Karpas-422 (cell line): ENCODE data around the gene CRACDL. TPM values are rescaled to one million over a fixed set of nuclear protein-coding genes. Genes with fewer than 3 reads are reported as not detected.

Experiments
- DNase-seq: peaks from one replicate; pipeline ENCODE4 v3.0.0-alpha.2; 2015
- H2AFZ ChIP-seq: fragments of 200-600 bp; sonication (generic); 2 replicates; pipeline ENCODE4 v1.6.1; 2014; ENCODE audit warnings: antibody characterized with exemption, low read length, mixed read lengths
- H3K27ac ChIP-seq: fragments of 200-600 bp; sonication (generic); 2 replicates; pipeline ENCODE4 v1.5.1; 2014; ENCODE audit warnings: mild to moderate bottlenecking, low read length, moderate library complexity
- H3K27me3 ChIP-seq: fragments of 200-600 bp; sonication (generic); 2 replicates; pipeline ENCODE4 v1.6.1; 2014; ENCODE audit warnings: low read length, mixed read lengths
- H3K36me3 ChIP-seq: fragments of 200-600 bp; sonication (generic); 2 replicates; pipeline ENCODE4 v1.6.1; 2014; ENCODE audit warnings: low read length, mixed read lengths; ENCODE audit not compliant: insufficient read depth
- H3K4me1 ChIP-seq: fragments of 200-600 bp; sonication (generic); 2 replicates; pipeline ENCODE4 v1.6.1; 2014; ENCODE audit warnings: mild to moderate bottlenecking, low read length, mixed read lengths
- H3K4me2 ChIP-seq: fragments of 200-600 bp; sonication (generic); 2 replicates; pipeline ENCODE4 v1.6.1; 2014; ENCODE audit warnings: low read length, low read depth, mild to moderate bottlenecking; ENCODE audit not compliant: poor library complexity, severe bottlenecking
- H3K4me3 ChIP-seq: fragments of 200-600 bp; sonication (generic); 2 replicates; pipeline ENCODE4 v1.5.1; 2014; ENCODE audit warnings: mild to moderate bottlenecking, antibody characterized with exemption, low read length, mixed read lengths
- H3K79me2 ChIP-seq: fragments of 200-600 bp; sonication (generic); 2 replicates; pipeline ENCODE4 v1.6.1; 2014; ENCODE audit warnings: mild to moderate bottlenecking, low read length, mixed read lengths
- H3K9ac ChIP-seq: fragments of 200-600 bp; sonication (generic); 2 replicates; pipeline ENCODE4 v1.6.0; 2014; ENCODE audit warnings: low read length
- H3K9me2 ChIP-seq: fragments of 200-600 bp; sonication (generic), shearing (Covaris generic); replicated peaks from 2 replicates; pipeline ENCODE4 v1.6.0; 2014; ENCODE audit warnings: mild to moderate bottlenecking, low read length, moderate library complexity; ENCODE audit not compliant: insufficient read depth
- H3K9me3 ChIP-seq: fragments of 300-700, 200-600 bp; sonication (generic); 2 replicates; pipeline ENCODE4 v1.6.1; 2014; ENCODE audit warnings: low read length, mixed read lengths
- H4K20me1 ChIP-seq: fragments of 200-600 bp; sonication (generic); 2 replicates; pipeline ENCODE4 v1.6.1; 2014; ENCODE audit warnings: mild to moderate bottlenecking, antibody characterized with exemption, low read length, low read depth; ENCODE audit not compliant: insufficient read depth
- total RNA-seq: library from RNA; depleted of rRNA; stranded (reverse); fragments of >200 nt; shearing (Covaris generic); gene quantifications from 2 replicates; pipeline ENCODE4 v1.2.3, GENCODE V29; 2014; ENCODE audit warnings: low replicate concordance

The CRACDL gene
- total RNA-seq, 1 experiment from 2014 or later, result 1.0 TPM

- Histone ChIP-seq H3K27me3 (no peaks in the 10 kb centered on the region), H4K20me1 (no peaks in the 10 kb centered on the region), H3K9me2 (no peaks in the 10 kb centered on the region), H2AFZ (no peak overlapping the region), H3K4me2 (no peak overlapping the region), H3K4me3 (no peak overlapping the region), H3K36me3 (no peaks in the 10 kb centered on the region), H3K9me3 (no peaks in the 10 kb centered on the region), H3K4me1 (peaks cover 10% of the 10 kb centered on the region), H3K79me2 (no peaks in the 10 kb centered on the region), H3K9ac (no peak overlapping the region), H3K27ac (no peak overlapping the region)
- DNase-seq, result no peak
Measured at GRCh38 chr2:98944775-98945174, 8.8 kb upstream of the CRACDL start.

GRCh38 chr2:98940102-98940501, 4.1 kb upstream of the CRACDL start:
- Histone ChIP-seq H3K9me3 (no peaks in the 10 kb centered on the region), H3K4me3 (no peak overlapping the region), H3K9me2 (no peaks in the 10 kb centered on the region), H3K79me2 (no peaks in the 10 kb centered on the region), H3K27ac (no peak overlapping the region), H2AFZ (no peak overlapping the region), H3K36me3 (no peaks in the 10 kb centered on the region), H3K27me3 (no peaks in the 10 kb centered on the region), H3K4me2 (no peak overlapping the region), H4K20me1 (no peaks in the 10 kb centered on the region), H3K4me1 (no peaks in the 10 kb centered on the region), H3K9ac (no peak overlapping the region)
- DNase-seq, result no peak

- Histone ChIP-seq H3K27ac (no peak overlapping the region), H4K20me1 (no peaks in the 10 kb centered on the region), H3K9ac (no peak overlapping the region), H3K4me2 (no peak overlapping the region), H3K79me2 (no peaks in the 10 kb centered on the region), H3K27me3 (no peaks in the 10 kb centered on the region), H3K9me2 (no peaks in the 10 kb centered on the region), H3K4me3 (no peak overlapping the region), H3K36me3 (no peaks in the 10 kb centered on the region), H2AFZ (no peak overlapping the region), H3K9me3 (no peaks in the 10 kb centered on the region), H3K4me1 (no peaks in the 10 kb centered on the region)
- DNase-seq, result no peak
Measured at GRCh38 chr2:98937906-98938305, 1.9 kb upstream of the CRACDL start.

- H3K4me3 ChIP-seq, result no peak overlapping the region
- H3K9ac ChIP-seq, result no peak overlapping the region
Measured at GRCh38 chr2:98936353-98937351, 627 bp upstream of the CRACDL start.

GRCh38 chr2:98935111-98935770, 784 bp downstream of the CRACDL start:
- DNase-seq, result no peak
- H3K9me3 ChIP-seq, result no peaks in the 10 kb centered on the region
- H4K20me1 ChIP-seq, result no peaks in the 10 kb centered on the region
- H3K27ac ChIP-seq, result no peak overlapping the region
- no peaks in the 10 kb centered on the region for H3K9me2 ChIP-seq
- H3K4me3 ChIP-seq, result no peak overlapping the region
- H3K4me1 ChIP-seq, result no peaks in the 10 kb centered on the region
- H3K36me3 ChIP-seq, result no peaks in the 10 kb centered on the region
- H3K79me2 ChIP-seq, result no peaks in the 10 kb centered on the region
- H2AFZ ChIP-seq, result no peak overlapping the region
- H3K27me3 ChIP-seq, result no peaks in the 10 kb centered on the region
- no peak overlapping the region for H3K4me2 ChIP-seq
- H3K9ac ChIP-seq, result no peak overlapping the region

More at GRCh38 chr2:98936353-98937351, 627 bp upstream of the CRACDL start:
- no peaks in the 10 kb centered on the region for H3K36me3 ChIP-seq
- no peak overlapping the region for H3K27ac ChIP-seq
- H4K20me1 ChIP-seq, result no peaks in the 10 kb centered on the region
- H3K4me2 ChIP-seq, result no peak overlapping the region
- no peaks in the 10 kb centered on the region for H3K9me2 ChIP-seq
- no peak for DNase-seq
- H3K27me3 ChIP-seq, result no peaks in the 10 kb centered on the region
- no peaks in the 10 kb centered on the region for H3K4me1 ChIP-seq
- H3K79me2 ChIP-seq, result no peaks in the 10 kb centered on the region
- H2AFZ ChIP-seq, result no peak overlapping the region
- no peaks in the 10 kb centered on the region for H3K9me3 ChIP-seq

GRCh38 chr2:98932778-98933343, 3.2 kb downstream of the CRACDL start:
- H3K4me3 ChIP-seq, result no peak overlapping the region
- H4K20me1 ChIP-seq, result no peaks in the 10 kb centered on the region
- no peak overlapping the region for H3K27ac ChIP-seq
- H3K9me2 ChIP-seq, result no peaks in the 10 kb centered on the region
- no peak for DNase-seq
- H3K79me2 ChIP-seq, result no peaks in the 10 kb centered on the region
- H3K27me3 ChIP-seq, result no peaks in the 10 kb centered on the region
- H3K9ac ChIP-seq, result no peak overlapping the region
- H3K36me3 ChIP-seq, result no peaks in the 10 kb centered on the region
- no peaks in the 10 kb centered on the region for H3K4me1 ChIP-seq
- H3K4me2 ChIP-seq, result no peak overlapping the region
- no peaks in the 10 kb centered on the region for H3K9me3 ChIP-seq
- H2AFZ ChIP-seq, result no peak overlapping the region

- H4K20me1 ChIP-seq, result no peaks in the 10 kb centered on the region
- no peak overlapping the region for H3K9ac ChIP-seq
- no peak overlapping the region for H3K4me3 ChIP-seq
- H3K36me3 ChIP-seq, result no peaks in the 10 kb centered on the region
- H3K9me3 ChIP-seq, result no peaks in the 10 kb centered on the region
- no peaks in the 10 kb centered on the region for H3K79me2 ChIP-seq
- H3K9me2 ChIP-seq, result no peaks in the 10 kb centered on the region
- H3K27me3 ChIP-seq, result no peaks in the 10 kb centered on the region
- DNase-seq, result no peak
- H2AFZ ChIP-seq, result no peak overlapping the region
- no peak overlapping the region for H3K27ac ChIP-seq
- H3K4me1 ChIP-seq, result no peaks in the 10 kb centered on the region
- H3K4me2 ChIP-seq, result no peak overlapping the region
Measured at GRCh38 chr2:98932164-98932563, 3.9 kb downstream of the CRACDL start.

GRCh38 chr2:98931596-98931995, 4.4 kb downstream of the CRACDL start:
- Histone ChIP-seq H3K79me2 (no peaks in the 10 kb centered on the region), H2AFZ (no peak overlapping the region), H3K9me2 (no peaks in the 10 kb centered on the region), H4K20me1 (no peaks in the 10 kb centered on the region), H3K36me3 (no peaks in the 10 kb centered on the region), H3K4me3 (no peak overlapping the region), H3K4me2 (no peak overlapping the region), H3K4me1 (no peaks in the 10 kb centered on the region), H3K9me3 (no peaks in the 10 kb centered on the region), H3K27ac (no peak overlapping the region), H3K27me3 (no peaks in the 10 kb centered on the region), H3K9ac (no peak overlapping the region)
- DNase-seq, result no peak
